ENCODE results near the gene RSPH10B2. TPM values are rescaled to one million over a fixed set of nuclear protein-coding genes. Genes with fewer than 3 reads are reported as not detected.

Gene RSPH10B2
- total and polyA plus RNA-seq, 9 of the 15 experiments (the other 6 are each of a cell fraction or from before 2014, with no cell fraction given): 0.04 to 0.11 (median 0.08) TPM; not detected in 5

- no peak for TF ChIP-seq HOXB6 (CRISPR knock-in tag; IDR thresholded peaks at IDR 0.05; ENCODE audit: borderline replicate concordance)
- no peak for TF ChIP-seq MEF2A (IDR thresholded peaks at IDR 0.05; ENCODE audit: control insufficient read depth, low read depth, low read length)
- TF ChIP-seq SETDB1 (IDR thresholded peaks at IDR 0.05; ENCODE audit: low read length): no peak
- no peak for TF ChIP-seq ZNF384 (IDR thresholded peaks at IDR 0.05; ENCODE audit: low read depth, low read length)
- TF ChIP-seq WHSC1 (IDR thresholded peaks at IDR 0.05; ENCODE audit: low read length): no peak
- TF ChIP-seq RB1 (IDR thresholded peaks at IDR 0.05; ENCODE audit: low read depth): peak; percentile 69
- no peak for TF ChIP-seq KLF1 (tag; IDR thresholded peaks at IDR 0.05)
- TF ChIP-seq SMARCB1 (IDR thresholded peaks at IDR 0.05; ENCODE audit: insufficient read length, low read depth): no peak
- no peak for TF ChIP-seq ZNF589 (CRISPR knock-in tag; IDR thresholded peaks at IDR 0.05; ENCODE audit: low read depth)
- no peak for TF ChIP-seq ZNF699 (CRISPR knock-in tag; IDR thresholded peaks at IDR 0.05; ENCODE audit: insufficient replicate concordance)
- no peak for TF ChIP-seq MAFF (IDR thresholded peaks at IDR 0.05; ENCODE audit: low read length)
- peak; percentile 39; the same call in 1 of the 2 replicates for TF ChIP-seq DIDO1 (tag; IDR thresholded peaks at IDR 0.05; ENCODE audit: low read depth)
- TF ChIP-seq SPI1 (IDR thresholded peaks at IDR 0.05; ENCODE audit: borderline replicate concordance, low read depth, low read length): no peak
- TF ChIP-seq ZNF133 (CRISPR knock-in tag; IDR thresholded peaks at IDR 0.05): no peak
- no peak for TF ChIP-seq ZNF184 (CRISPR knock-in tag; IDR thresholded peaks at IDR 0.05)
- no peak for TF ChIP-seq SMAD1 (IDR thresholded peaks at IDR 0.05; ENCODE audit: low read depth, low read length, partially characterized antibody)
- no peak for TF ChIP-seq TRIM24 (IDR thresholded peaks at IDR 0.05)
- TF ChIP-seq ZNF717 (CRISPR knock-in tag; IDR thresholded peaks at IDR 0.05): no peak
- TF ChIP-seq ZNF212 (CRISPR knock-in tag; IDR thresholded peaks at IDR 0.05): no peak
- no peak for TF ChIP-seq USF2 (CRISPR knock-in tag; IDR thresholded peaks at IDR 0.05)
- TF ChIP-seq KDM4B (IDR thresholded peaks at IDR 0.05; ENCODE audit: borderline replicate concordance in 2 of 2, low read depth in 1 of 2): no peak
- TF ChIP-seq HNRNPH1 (optimal IDR thresholded peaks at IDR 0.05; ENCODE audit: low read depth, low read length): no peak
- TF ChIP-seq ZNF224 (CRISPR knock-in tag; IDR thresholded peaks at IDR 0.05): no peak
- TF ChIP-seq PKNOX1 (IDR thresholded peaks at IDR 0.05): no peak
- TF ChIP-seq SMAD4 (CRISPR knock-in tag; conservative IDR thresholded peaks at IDR 0.05): 0 out of 2 replicates have a peak, but pooled peaks have one; percentile 35
- no peak for TF ChIP-seq TCF7L2 (IDR thresholded peaks at IDR 0.05; ENCODE audit: low read depth, low read length)
- peak in 1 of 3 experiments; percentile 62 for TF ChIP-seq YY1 (IDR thresholded peaks at IDR 0.05; ENCODE audit: borderline replicate concordance in 1 of 3, control insufficient read depth in 1 of 3, extremely low read depth in 1 of 3, insufficient read depth in 3 of 3, insufficient read length in 1 of 3, insufficient replicate concordance in 2 of 3, low read depth in 1 of 3, low read length in 2 of 3)
- peak; percentile 22; the same call in 1 of the 2 replicates for TF ChIP-seq JUN (IDR thresholded peaks at IDR 0.05; ENCODE audit: borderline replicate concordance, low read depth, low read length)
- 0 out of 2 replicates have a peak, but pooled peaks have one; percentile 13 for TF ChIP-seq JUN (CRISPR knock-in tag; IDR thresholded peaks at IDR 0.05; ENCODE audit: borderline replicate concordance)
- no peak for TF ChIP-seq HSF4 (CRISPR knock-in tag; IDR thresholded peaks at IDR 0.05; ENCODE audit: borderline replicate concordance)
Observed at GRCh38 chr7:6706666-6707407, 47.1 kb upstream of the RSPH10B2 start, which contains the start of gene ZNF12 (continued).
